Panc1 (cell line): ENCODE results near the gene NEGR1. TPM values are rescaled to one million over a fixed set of nuclear protein-coding genes. Genes with fewer than 3 reads are reported as not detected.

ENCODE experiments used
- ATAC-seq: fragments of 200-7000 bp; cut with Tn5 transposase; 2 replicates; pipeline ENCODE4 v1.9.1; 2020; ENCODE audit warnings: mild to moderate bottlenecking, moderate library complexity
- BruUV-seq: library from RNA; stranded (reverse); fragments of 400-500 nt; replicated peaks from 2 replicates; lab custom pipeline; 2021; lab: Mats Ljungman, UMichigan
- CTCF ChIA-PET: fragments of 300-600 bp; sonication (Branson Sonifier 250); formaldehyde crosslinking; loops from one replicate; lab custom pipeline; 2022; ENCODE audit warnings: antibody characterized with exemption; lab: Charles Lee
- POLR2A ChIA-PET: fragments of 300-600 bp; sonication (Branson Sonifier 250); formaldehyde crosslinking; loops from one replicate; lab custom pipeline; 2022; ENCODE audit warnings: antibody characterized with exemption; lab: Charles Lee
- DNase-seq: peaks from one replicate; pipeline ENCODE4 v3.0.0-alpha.2; 2010; ENCODE audit warnings: low read depth, low spot score
- H3K27ac ChIP-seq: 2 replicates; pipeline ENCODE4 v1.5.1; 2011; ENCODE audit warnings: mild to moderate bottlenecking, low read length, inconsistent platforms
- H3K27me3 ChIP-seq: fragments of 200-500 bp; sonication (Bioruptor generic); 2 replicates; pipeline ENCODE4 v1.6.0; 2014; ENCODE audit warnings: low read length, inconsistent platforms; ENCODE audit not compliant: control insufficient read depth, insufficient read depth
- H3K36me3 ChIP-seq: fragments of 200-500 bp; sonication (Bioruptor generic); 2 replicates; pipeline ENCODE4 v1.5.1; 2014; ENCODE audit warnings: inconsistent platforms, mild to moderate bottlenecking, low read length, moderate library complexity; ENCODE audit not compliant: control insufficient read depth, insufficient read depth
- H3K4me1 ChIP-seq: 2 replicates; pipeline ENCODE4 v1.5.1; 2011; ENCODE audit warnings: inconsistent platforms, mild to moderate bottlenecking, low read length, moderate library complexity; ENCODE audit not compliant: control insufficient read depth, insufficient read depth
- H3K4me3 ChIP-seq, 2 experiments: 2 replicates each; pipeline ENCODE4 v1.5.1; 2011 to 2012; ENCODE audit warnings: low read depth in 2 of 2, low read length in 2 of 2, mild to moderate bottlenecking in 2 of 2, inconsistent platforms in 1 of 2, moderate library complexity in 1 of 2
- H3K9me3 ChIP-seq: fragments of 200-500 bp; sonication (Bioruptor generic); 2 replicates; pipeline ENCODE4 v1.5.1; 2014; ENCODE audit warnings: low read depth, mild to moderate bottlenecking, inconsistent platforms, low read length, moderate library complexity; ENCODE audit not compliant: control insufficient read depth, insufficient read depth
- CTCF ChIP-seq: fragments of 450-650 bp; IDR thresholded peaks from 2 replicates; pipeline ENCODE4 v1.5.1; 2017; ENCODE audit warnings: mild to moderate bottlenecking
- POLR2AphosphoS5 ChIP-seq: IDR thresholded peaks from 2 replicates; pipeline ENCODE4 v1.6.1; 2012; ENCODE audit warnings: mild to moderate bottlenecking, low read depth, low read length, moderate library complexity
- SIN3A ChIP-seq: IDR thresholded peaks from 2 replicates; pipeline ENCODE4 v1.6.1; 2012; ENCODE audit warnings: low read depth, mild to moderate bottlenecking, low read length, moderate library complexity, borderline replicate concordance; ENCODE audit not compliant: insufficient read depth
- TCF7L2 ChIP-seq: IDR thresholded peaks from 2 replicates; pipeline ENCODE4 v1.6.1; 2011; ENCODE audit warnings: mild to moderate bottlenecking, low read depth, low read length, inconsistent platforms
- in situ Hi-C: cut with HindIII; loops from 2 replicates; pipeline ENCODE4 v1.10.0; 2016; ENCODE audit warnings: low sequenced_read_pairs, low pct_unique_long_range_greater_than_20kb
- intact Hi-C: fragments of 100-400 bp; cut with micrococcal nuclease; formaldehyde crosslinking; loops from one replicate; pipeline ENCODE4 v1.10.0; 2022; ENCODE audit not compliant: unreplicated experiment
- total RNA-seq: library from RNA; stranded (reverse); gene quantifications from one replicate; pipeline ENCODE4 v1.2.1, GENCODE V29; 2021; ENCODE audit not compliant: unreplicated experiment
- TF ChIP-seq, protein P1 (sequence below), 2 experiments: IDR thresholded peaks; 2 replicates each; pipeline ENCODE4 v1.6.1; 2011 to 2012; ENCODE audit warnings: low read depth in 2 of 2, control low read depth in 1 of 2, low read length in 1 of 2, mild to moderate bottlenecking in 1 of 2, moderate library complexity in 1 of 2; ENCODE audit not compliant: insufficient read depth in 1 of 2

Gene NEGR1
- total RNA-seq, 1 experiment from 2014 or later: 2.7 TPM

DNA sequence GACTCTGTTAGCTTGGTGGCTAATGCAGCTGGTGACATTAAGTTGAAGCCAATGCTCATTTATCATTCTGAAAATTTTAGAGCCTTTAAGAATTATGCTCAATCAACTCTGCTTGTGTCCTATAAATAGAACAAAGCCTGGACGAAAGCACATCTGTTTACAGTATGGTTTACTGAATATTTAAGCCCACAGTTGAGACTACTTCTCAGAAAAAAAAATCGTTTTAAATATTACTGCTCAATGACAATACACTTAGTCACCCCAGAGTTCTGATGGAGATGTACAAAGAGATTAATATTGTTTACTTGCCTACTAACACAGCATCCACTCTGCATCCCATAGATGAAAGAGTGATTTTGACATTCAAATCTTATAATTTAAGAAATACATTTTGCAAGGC lies 79.6 kb downstream of the NEGR1 start:
- no peak for ATAC-seq
- ChIA-PET POLR2A (no interaction called here), CTCF (no interaction called here)
- no peaks in the 10 kb centered on the region for H3K9me3 ChIP-seq
- H3K36me3 ChIP-seq: no peaks in the 10 kb centered on the region
- TF ChIP-seq TCF7L2 (no peak), SIN3A (no peak), POLR2AphosphoS5 (no peak), CTCF (no peak)
- TF ChIP-seq, protein P1, sequence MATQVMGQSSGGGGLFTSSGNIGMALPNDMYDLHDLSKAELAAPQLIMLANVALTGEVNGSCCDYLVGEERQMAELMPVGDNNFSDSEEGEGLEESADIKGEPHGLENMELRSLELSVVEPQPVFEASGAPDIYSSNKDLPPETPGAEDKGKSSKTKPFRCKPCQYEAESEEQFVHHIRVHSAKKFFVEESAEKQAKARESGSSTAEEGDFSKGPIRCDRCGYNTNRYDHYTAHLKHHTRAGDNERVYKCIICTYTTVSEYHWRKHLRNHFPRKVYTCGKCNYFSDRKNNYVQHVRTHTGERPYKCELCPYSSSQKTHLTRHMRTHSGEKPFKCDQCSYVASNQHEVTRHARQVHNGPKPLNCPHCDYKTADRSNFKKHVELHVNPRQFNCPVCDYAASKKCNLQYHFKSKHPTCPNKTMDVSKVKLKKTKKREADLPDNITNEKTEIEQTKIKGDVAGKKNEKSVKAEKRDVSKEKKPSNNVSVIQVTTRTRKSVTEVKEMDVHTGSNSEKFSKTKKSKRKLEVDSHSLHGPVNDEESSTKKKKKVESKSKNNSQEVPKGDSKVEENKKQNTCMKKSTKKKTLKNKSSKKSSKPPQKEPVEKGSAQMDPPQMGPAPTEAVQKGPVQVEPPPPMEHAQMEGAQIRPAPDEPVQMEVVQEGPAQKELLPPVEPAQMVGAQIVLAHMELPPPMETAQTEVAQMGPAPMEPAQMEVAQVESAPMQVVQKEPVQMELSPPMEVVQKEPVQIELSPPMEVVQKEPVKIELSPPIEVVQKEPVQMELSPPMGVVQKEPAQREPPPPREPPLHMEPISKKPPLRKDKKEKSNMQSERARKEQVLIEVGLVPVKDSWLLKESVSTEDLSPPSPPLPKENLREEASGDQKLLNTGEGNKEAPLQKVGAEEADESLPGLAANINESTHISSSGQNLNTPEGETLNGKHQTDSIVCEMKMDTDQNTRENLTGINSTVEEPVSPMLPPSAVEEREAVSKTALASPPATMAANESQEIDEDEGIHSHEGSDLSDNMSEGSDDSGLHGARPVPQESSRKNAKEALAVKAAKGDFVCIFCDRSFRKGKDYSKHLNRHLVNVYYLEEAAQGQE (IDR thresholded peaks at IDR 0.05; ENCODE audit: insufficient read depth in 1 of 2, low read depth in 2 of 2, low read length in 1 of 2): no peak
- no TSS peak for BruUV-seq
- no peaks in the 10 kb centered on the region for H3K4me1 ChIP-seq
- H3K4me3 ChIP-seq: no peak overlapping the region
- in situ Hi-C loops (no loop called here), intact Hi-C loops (no loop called here)
- no peak for DNase-seq
- H3K27ac ChIP-seq: no peak overlapping the region
- H3K27me3 ChIP-seq: no peaks in the 10 kb centered on the region

DNA sequence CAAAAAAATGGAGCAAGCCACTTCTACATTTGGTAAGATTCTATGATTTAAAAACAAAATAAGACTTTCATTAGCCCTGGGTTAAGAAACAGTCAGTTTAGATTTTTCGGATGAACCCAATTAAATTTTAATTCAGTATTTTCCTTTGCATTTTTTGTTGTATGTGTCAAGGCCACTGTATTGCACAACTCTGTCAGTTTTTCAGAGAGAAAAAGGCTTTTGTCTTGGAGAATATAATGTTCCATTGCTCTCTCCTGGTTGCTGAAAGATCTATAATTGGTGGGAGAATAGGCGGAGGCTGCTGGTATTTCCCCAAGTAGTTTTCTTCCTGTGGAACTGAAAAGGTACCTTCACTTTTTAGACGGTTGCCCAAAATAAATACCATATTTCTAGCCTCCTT lies 84.6 kb downstream of the NEGR1 start:
- POLR2A ChIA-PET: no interaction called here
- TF ChIP-seq CTCF (no peak), POLR2AphosphoS5 (no peak), SIN3A (no peak), TCF7L2 (no peak)
- TF ChIP-seq, protein P1 (IDR thresholded peaks at IDR 0.05; ENCODE audit: insufficient read depth in 1 of 2, low read depth in 2 of 2, low read length in 1 of 2): no peak
- Histone ChIP-seq H3K4me3 (no peak overlapping the region), H3K27ac (no peak overlapping the region), H3K27me3 (no peaks in the 10 kb centered on the region), H3K9me3 (no peaks in the 10 kb centered on the region), H3K4me1 (no peaks in the 10 kb centered on the region), H3K36me3 (no peaks in the 10 kb centered on the region)
- in situ Hi-C loops (no loop called here), intact Hi-C loops (no loop called here)
- no TSS peak for BruUV-seq
- DNase-seq: no peak
- ATAC-seq: no peak
- CTCF ChIA-PET: no interaction called here
